Fibroblast of skin of left biceps (primary cell): Measurements from ENCODE around the gene ATRN.
"Not testable (repeated sequence)": the region's sequence is repeated elsewhere in the genome, so short reads cannot be mapped to it uniquely, and the experiment has no call there.

ENCODE experiments used
- DNase-seq, 2 experiments: peaks; one replicate each; pipeline ENCODE4 v3.0.0-alpha.2; 2013; ENCODE audit warnings: low read depth in 2 of 2

Gene ATRN

GRCh38 chr20:3515379-3516170 lies 44.8 kb downstream of the ATRN start:
- DNase-seq = no peak

GRCh38 chr20:3521852-3522740 lies 51.3 kb downstream of the ATRN start:
- no peak for DNase-seq

- not testable (repeated sequence) for DNase-seq
These were observed 53.9 kb downstream of the ATRN start for GRCh38 chr20:3524696-3525095.

- no peak for DNase-seq
These were observed 61.3 kb downstream of the ATRN start for GRCh38 chr20:3532089-3532615.

- DNase-seq = not testable (repeated sequence)
These were observed 66.9 kb downstream of the ATRN start for GRCh38 chr20:3537733-3538132.

- DNase-seq = no peak
These were observed 68.7 kb downstream of the ATRN start for GRCh38 chr20:3539311-3540107.

GRCh38 chr20:3541887-3542721 lies 71.3 kb downstream of the ATRN start:
- DNase-seq = no peak

GRCh38 chr20:3543901-3544507 lies 73.2 kb downstream of the ATRN start:
- DNase-seq = no peak

GRCh38 chr20:3545401-3545925 lies 74.6 kb downstream of the ATRN start:
- no peak for DNase-seq

GRCh38 chr20:3547906-3548305 lies 77.1 kb downstream of the ATRN start:
- no peak for DNase-seq

GRCh38 chr20:3550837-3551236 lies 80.0 kb downstream of the ATRN start:
- no peak for DNase-seq

GRCh38 chr20:3551681-3552434 lies 81.0 kb downstream of the ATRN start:
- no peak for DNase-seq

GRCh38 chr20:3553663-3554062 lies 82.8 kb downstream of the ATRN start:
- no peak for DNase-seq

- no peak for DNase-seq
These were observed 86.5 kb downstream of the ATRN start for GRCh38 chr20:3557237-3557785.

GRCh38 chr20:3559231-3559630 lies 88.4 kb downstream of the ATRN start:
- DNase-seq = no peak

- no peak for DNase-seq
These were observed 88.8 kb downstream of the ATRN start for GRCh38 chr20:3559637-3560036.

- no peak for DNase-seq
These were observed 89.3 kb downstream of the ATRN start for GRCh38 chr20:3560162-3560561.

GRCh38 chr20:3560578-3560977 lies 89.8 kb downstream of the ATRN start:
- no peak for DNase-seq

- no peak for DNase-seq
These were observed 92.3 kb downstream of the ATRN start for GRCh38 chr20:3563133-3563532.
